ENCODE results near the gene DNAJC11.

DNAJC11 gene

DNA sequence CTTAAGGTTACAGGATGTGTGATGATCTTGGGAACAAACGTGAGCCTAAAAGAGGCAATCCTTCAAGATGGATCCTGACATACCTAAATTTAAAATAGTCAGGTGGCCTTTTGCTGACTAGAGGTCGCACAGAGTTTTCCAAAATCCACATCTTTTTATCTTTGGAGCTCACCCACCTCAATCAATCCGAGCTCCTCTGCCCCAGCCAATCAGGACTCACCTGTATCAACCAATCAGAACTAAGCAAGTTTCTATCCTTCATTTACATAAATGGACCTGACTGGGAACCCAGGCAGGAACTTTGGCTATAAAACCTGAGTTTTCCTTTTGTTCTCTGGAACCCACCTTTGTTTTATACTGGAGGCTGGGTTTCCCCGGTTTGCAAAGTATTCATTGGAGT is 16.2 kb downstream of the DNAJC11 start:
- Histone ChIP-seq H3K18ac (ENCODE audit: low read length) (no peak overlapping the region), H3K4ac (ENCODE audit: low read length) (no peak overlapping the region), H2BK120ac (ENCODE audit: low read depth, low read length) (no peak overlapping the region), H3K27me3 (ENCODE audit: control insufficient read depth in 3 of 3, insufficient read depth in 3 of 3, low read depth in 1 of 3, low read length in 3 of 3) (no peaks in the 10 kb centered on the region), H2BK5ac (ENCODE audit: low read length) (no peak overlapping the region), H3K4me3 (ENCODE audit: low read length in 2 of 2) (no peak overlapping the region), H2AK5ac (ENCODE audit: low read depth, low read length) (no peak overlapping the region), H2BK15ac (ENCODE audit: low read length) (no peak overlapping the region), H3K27ac (replicated peaks; ENCODE audit: low read length) (no peak overlapping the region), H2AFZ (ENCODE audit: low read length) (no peak overlapping the region), H3K36me3 (replicated peaks in 1 of 2; ENCODE audit: control insufficient read depth in 2 of 2, insufficient read depth in 2 of 2, low read length in 2 of 2) (peaks cover 0 to 19% of the 10 kb centered on the region in 2 donors), H2BK12ac (ENCODE audit: low read length) (no peak overlapping the region), H3K9me3 (replicated peaks in 1 of 2; ENCODE audit: control insufficient read depth in 2 of 2, insufficient read depth in 1 of 2, low read depth in 1 of 2, low read length in 2 of 2) (no peaks in the 10 kb centered on the region), H4K8ac (ENCODE audit: low read depth, low read length) (no peak overlapping the region), H3K9ac (ENCODE audit: low read depth, low read length, poor library complexity) (no peak overlapping the region), H3K79me1 (ENCODE audit: low read depth, low read length) (no peaks in the 10 kb centered on the region), H3K14ac (ENCODE audit: low read length) (no peak overlapping the region), H4K91ac (ENCODE audit: low read depth, low read length, poor library complexity) (no peak overlapping the region), H3K4me1 (ENCODE audit: control insufficient read depth in 2 of 2, insufficient read depth in 1 of 2, low read depth in 1 of 2, low read length in 2 of 2) (no peaks in the 10 kb centered on the region), H3K23ac (ENCODE audit: low read depth, low read length, poor library complexity) (no peak overlapping the region), H3K4me2 (ENCODE audit: insufficient read depth, low read length, poor library complexity, severe bottlenecking) (no peak overlapping the region)
- WGBS, 2 donors (ENCODE audit: extremely low coverage in 2 of 2, insufficient read length in 2 of 2, insufficient replicate concordance in 1 of 2): no CpG with 5 or more reads among the region's 4 CpGs
- no peak for DNase-seq (ENCODE audit: low spot score)

DNA sequence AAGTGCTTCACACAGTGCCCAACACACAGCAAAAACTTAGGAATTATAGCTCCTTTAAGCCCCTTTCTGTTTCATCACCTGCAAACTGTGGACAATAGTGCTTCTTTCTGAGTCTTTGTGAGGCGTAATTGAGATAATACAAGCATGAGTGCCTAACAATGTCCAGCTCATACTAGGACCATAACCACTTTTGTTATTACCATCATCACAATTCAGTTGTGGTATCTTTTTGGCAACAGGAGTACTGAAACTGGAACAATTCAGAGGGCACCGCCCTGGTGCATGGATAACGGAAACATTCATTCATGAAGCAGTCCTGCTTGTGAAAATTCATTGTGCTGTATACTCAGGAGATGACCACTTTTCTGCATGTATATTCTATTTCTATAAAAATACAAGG is 18.2 kb downstream of the DNAJC11 start:
- no peak for DNase-seq (ENCODE audit: low spot score)
- no peak overlapping the region for H3K27ac ChIP-seq (replicated peaks; ENCODE audit: low read length)
- no peaks in the 10 kb centered on the region for H3K79me1 ChIP-seq (ENCODE audit: low read depth, low read length)
- H2BK120ac ChIP-seq (ENCODE audit: low read depth, low read length): no peak overlapping the region
- no peak overlapping the region for H2AK5ac ChIP-seq (ENCODE audit: low read depth, low read length)
- no peak overlapping the region for H3K4me3 ChIP-seq (ENCODE audit: low read length in 2 of 2)
- peaks cover 9 to 38% of the 10 kb centered on the region in 2 donors for H3K36me3 ChIP-seq (replicated peaks in 1 of 2; ENCODE audit: control insufficient read depth in 2 of 2, insufficient read depth in 2 of 2, low read length in 2 of 2)
- H4K91ac ChIP-seq (ENCODE audit: low read depth, low read length, poor library complexity): no peak overlapping the region
- H2BK15ac ChIP-seq (ENCODE audit: low read length): no peak overlapping the region
- H3K4ac ChIP-seq (ENCODE audit: low read length): no peak overlapping the region
- no peak overlapping the region for H2BK5ac ChIP-seq (ENCODE audit: low read length)
- H3K27me3 ChIP-seq (ENCODE audit: control insufficient read depth in 3 of 3, insufficient read depth in 3 of 3, low read depth in 1 of 3, low read length in 3 of 3): no peaks in the 10 kb centered on the region
- no peak overlapping the region for H3K23ac ChIP-seq (ENCODE audit: low read depth, low read length, poor library complexity)
- no peak overlapping the region for H2AFZ ChIP-seq (ENCODE audit: low read length)
- no peaks in the 10 kb centered on the region for H3K4me1 ChIP-seq (ENCODE audit: control insufficient read depth in 2 of 2, insufficient read depth in 1 of 2, low read depth in 1 of 2, low read length in 2 of 2)
- no peaks in the 10 kb centered on the region for H3K9me3 ChIP-seq (replicated peaks in 1 of 2; ENCODE audit: control insufficient read depth in 2 of 2, insufficient read depth in 1 of 2, low read depth in 1 of 2, low read length in 2 of 2)
- H3K18ac ChIP-seq (ENCODE audit: low read length): no peak overlapping the region
- no peak overlapping the region for H3K4me2 ChIP-seq (ENCODE audit: insufficient read depth, low read length, poor library complexity, severe bottlenecking)
- H3K14ac ChIP-seq (ENCODE audit: low read length): no peak overlapping the region
- no peak overlapping the region for H2BK12ac ChIP-seq (ENCODE audit: low read length)
- WGBS, 2 donors (ENCODE audit: extremely low coverage in 2 of 2, insufficient read length in 2 of 2, insufficient replicate concordance in 1 of 2): no CpG with 5 or more reads among the region's 3 CpGs
- H3K9ac ChIP-seq (ENCODE audit: low read depth, low read length, poor library complexity): no peak overlapping the region
- no peak overlapping the region for H4K8ac ChIP-seq (ENCODE audit: low read depth, low read length)

DNA sequence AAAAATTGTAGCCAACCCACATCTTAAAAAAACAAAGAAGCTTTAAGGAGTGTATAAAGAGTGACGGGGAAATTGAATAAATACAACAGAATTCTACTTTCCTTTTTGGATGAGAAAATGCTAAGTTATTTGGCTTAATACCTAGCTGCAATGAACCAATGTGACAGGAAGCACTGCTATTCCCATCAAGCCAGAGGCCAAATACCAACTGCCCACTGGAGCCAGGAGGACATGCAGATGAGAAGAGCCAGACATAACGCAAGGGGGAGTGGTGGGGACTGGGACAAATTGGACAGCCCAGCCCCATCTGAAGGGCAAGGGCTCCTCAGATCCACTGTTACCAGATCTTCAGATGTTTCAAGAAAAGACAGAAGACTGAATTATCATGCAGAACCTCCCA is 25.7 kb downstream of the DNAJC11 start:
- Histone ChIP-seq H3K79me1 (ENCODE audit: low read depth, low read length) (no peaks in the 10 kb centered on the region), H4K8ac (ENCODE audit: low read depth, low read length) (no peak overlapping the region), H3K4me3 (ENCODE audit: low read length in 2 of 2) (no peak overlapping the region)

DNA sequence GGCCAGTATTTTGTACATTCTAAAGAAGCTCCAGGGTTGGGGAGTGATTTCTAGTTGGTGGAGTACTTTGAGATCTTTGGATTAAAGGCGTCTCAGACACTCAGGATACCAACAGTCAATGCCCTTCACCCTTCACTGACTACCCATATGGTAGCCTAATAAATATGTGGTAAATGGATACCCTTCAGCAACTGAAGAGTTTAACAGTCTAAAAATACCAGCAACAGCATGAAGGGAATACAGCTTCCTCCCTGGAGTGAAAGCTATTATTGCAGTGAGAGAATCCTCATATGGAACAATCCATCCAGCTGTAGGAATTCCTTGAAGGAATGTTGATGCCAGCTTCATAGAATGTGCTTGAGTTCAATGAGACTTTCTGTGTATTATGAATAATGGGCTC is 26.8 kb downstream of the DNAJC11 start:
- H3K4ac ChIP-seq (ENCODE audit: low read length): no peak overlapping the region
- no peak overlapping the region for H2AK5ac ChIP-seq (ENCODE audit: low read depth, low read length)
- DNase-seq (ENCODE audit: low spot score): no peak
- no peak overlapping the region for H2BK5ac ChIP-seq (ENCODE audit: low read length)
- no peaks in the 10 kb centered on the region for H3K27me3 ChIP-seq (ENCODE audit: control insufficient read depth in 3 of 3, insufficient read depth in 3 of 3, low read depth in 1 of 3, low read length in 3 of 3)
- no CpG with 5 or more reads among the region's 1 CpG for WGBS, 2 donors (ENCODE audit: extremely low coverage in 2 of 2, insufficient read length in 2 of 2, insufficient replicate concordance in 1 of 2)
- no peak overlapping the region for H3K9ac ChIP-seq (ENCODE audit: low read depth, low read length, poor library complexity)
- H3K4me2 ChIP-seq (ENCODE audit: insufficient read depth, low read length, poor library complexity, severe bottlenecking): no peak overlapping the region
- H3K36me3 ChIP-seq (replicated peaks in 1 of 2; ENCODE audit: control insufficient read depth in 2 of 2, insufficient read depth in 2 of 2, low read length in 2 of 2): peaks cover 28 to 83% of the 10 kb centered on the region in 2 donors
- no peak overlapping the region for H2BK12ac ChIP-seq (ENCODE audit: low read length)
- H3K79me1 ChIP-seq (ENCODE audit: low read depth, low read length): no peaks in the 10 kb centered on the region
- peaks cover 2 to 3% of the 10 kb centered on the region in 2 donors for H3K9me3 ChIP-seq (replicated peaks in 1 of 2; ENCODE audit: control insufficient read depth in 2 of 2, insufficient read depth in 1 of 2, low read depth in 1 of 2, low read length in 2 of 2)
- H3K14ac ChIP-seq (ENCODE audit: low read length): no peak overlapping the region
- H2AFZ ChIP-seq (ENCODE audit: low read length): no peak overlapping the region
- no peak overlapping the region for H2BK15ac ChIP-seq (ENCODE audit: low read length)
- no peak overlapping the region for H2BK120ac ChIP-seq (ENCODE audit: low read depth, low read length)
- H4K91ac ChIP-seq (ENCODE audit: low read depth, low read length, poor library complexity): no peak overlapping the region
- H3K23ac ChIP-seq (ENCODE audit: low read depth, low read length, poor library complexity): no peak overlapping the region
- no peak overlapping the region for H4K8ac ChIP-seq (ENCODE audit: low read depth, low read length)
- H3K18ac ChIP-seq (ENCODE audit: low read length): no peak overlapping the region
- H3K4me3 ChIP-seq (ENCODE audit: low read length in 2 of 2): no peak overlapping the region
- H3K4me1 ChIP-seq (ENCODE audit: control insufficient read depth in 2 of 2, insufficient read depth in 1 of 2, low read depth in 1 of 2, low read length in 2 of 2): no peaks in the 10 kb centered on the region
- no peak overlapping the region for H3K27ac ChIP-seq (replicated peaks; ENCODE audit: low read length)

More for the DNA sequence above, 25.7 kb downstream of the DNAJC11 start:
- no peak overlapping the region for H3K14ac ChIP-seq (ENCODE audit: low read length)
- no peak overlapping the region for H3K23ac ChIP-seq (ENCODE audit: low read depth, low read length, poor library complexity)
- H2AFZ ChIP-seq (ENCODE audit: low read length): no peak overlapping the region
- no peak overlapping the region for H3K4me2 ChIP-seq (ENCODE audit: insufficient read depth, low read length, poor library complexity, severe bottlenecking)
- H3K36me3 ChIP-seq (replicated peaks in 1 of 2; ENCODE audit: control insufficient read depth in 2 of 2, insufficient read depth in 2 of 2, low read length in 2 of 2): peaks cover 28 to 86% of the 10 kb centered on the region in 2 donors
- H4K91ac ChIP-seq (ENCODE audit: low read depth, low read length, poor library complexity): no peak overlapping the region
- no peaks in the 10 kb centered on the region for H3K4me1 ChIP-seq (ENCODE audit: control insufficient read depth in 2 of 2, insufficient read depth in 1 of 2, low read depth in 1 of 2, low read length in 2 of 2)
- DNase-seq (ENCODE audit: low spot score): no peak
- no CpG with 5 or more reads among the region's 2 CpGs for WGBS, 2 donors (ENCODE audit: extremely low coverage in 2 of 2, insufficient read length in 2 of 2, insufficient replicate concordance in 1 of 2)
- no peak overlapping the region for H3K4ac ChIP-seq (ENCODE audit: low read length)
- H2BK15ac ChIP-seq (ENCODE audit: low read length): no peak overlapping the region
- H2BK120ac ChIP-seq (ENCODE audit: low read depth, low read length): no peak overlapping the region
- H3K27ac ChIP-seq (replicated peaks; ENCODE audit: low read length): no peak overlapping the region
- H3K9ac ChIP-seq (ENCODE audit: low read depth, low read length, poor library complexity): no peak overlapping the region
- H2BK12ac ChIP-seq (ENCODE audit: low read length): no peak overlapping the region
- H2AK5ac ChIP-seq (ENCODE audit: low read depth, low read length): no peak overlapping the region
- no peaks in the 10 kb centered on the region for H3K9me3 ChIP-seq (replicated peaks in 1 of 2; ENCODE audit: control insufficient read depth in 2 of 2, insufficient read depth in 1 of 2, low read depth in 1 of 2, low read length in 2 of 2)
- no peak overlapping the region for H3K18ac ChIP-seq (ENCODE audit: low read length)
- no peaks in the 10 kb centered on the region for H3K27me3 ChIP-seq (ENCODE audit: control insufficient read depth in 3 of 3, insufficient read depth in 3 of 3, low read depth in 1 of 3, low read length in 3 of 3)
- no peak overlapping the region for H2BK5ac ChIP-seq (ENCODE audit: low read length)

Data from neuronal stem cell (in vitro differentiated cells).